ENCODE measurements around the gene GRPEL2.

DNA sequence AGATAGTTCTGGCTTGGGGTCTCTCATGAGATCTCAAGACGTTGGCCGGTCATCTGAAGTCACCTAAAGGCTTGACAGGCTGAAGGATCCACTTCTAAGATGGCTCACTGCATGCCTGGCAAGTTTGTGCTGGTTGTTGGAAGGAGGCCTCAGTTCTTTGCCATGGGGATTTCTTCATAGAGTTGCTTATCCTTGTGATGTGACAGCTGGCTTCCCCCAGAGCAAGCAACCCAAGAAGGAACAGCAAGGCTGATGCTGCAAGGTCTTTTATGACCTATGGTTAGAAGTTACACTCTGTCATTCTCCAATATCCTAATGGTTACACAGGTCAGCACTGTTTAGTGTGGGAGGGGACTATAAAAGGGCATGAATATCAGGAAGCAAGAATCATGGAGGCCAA lies 20.7 kb upstream of the GRPEL2 start:
- TF ChIP-seq ZNF274 (IDR thresholded peaks at IDR 0.05; ENCODE audit: low read depth, low read length) (no peak), SUZ12 (IDR thresholded peaks at IDR 0.05; ENCODE audit: extremely low read depth, insufficient read depth, insufficient read length) (no peak)
